GM18951 (cell line): Measurements from ENCODE around the gene MPP2.

Experiments
- POLR2A ChIP-seq: IDR thresholded peaks from 4 replicates; pipeline ENCODE4 v1.6.1; 2011; ENCODE audit warnings: mild to moderate bottlenecking; ENCODE audit not compliant: insufficient read length, insufficient read depth; ENCODE audit errors: extremely low read depth
- in situ Hi-C: fragments of 300-500 bp; cut with MboI; formaldehyde crosslinking; loops from one replicate; pipeline ENCODE4 v1.12.0; 2022; ENCODE audit warnings: low sequenced_read_pairs, mixed read lengths, inconsistent platforms; ENCODE audit not compliant: unreplicated experiment

The MPP2 gene

DNA sequence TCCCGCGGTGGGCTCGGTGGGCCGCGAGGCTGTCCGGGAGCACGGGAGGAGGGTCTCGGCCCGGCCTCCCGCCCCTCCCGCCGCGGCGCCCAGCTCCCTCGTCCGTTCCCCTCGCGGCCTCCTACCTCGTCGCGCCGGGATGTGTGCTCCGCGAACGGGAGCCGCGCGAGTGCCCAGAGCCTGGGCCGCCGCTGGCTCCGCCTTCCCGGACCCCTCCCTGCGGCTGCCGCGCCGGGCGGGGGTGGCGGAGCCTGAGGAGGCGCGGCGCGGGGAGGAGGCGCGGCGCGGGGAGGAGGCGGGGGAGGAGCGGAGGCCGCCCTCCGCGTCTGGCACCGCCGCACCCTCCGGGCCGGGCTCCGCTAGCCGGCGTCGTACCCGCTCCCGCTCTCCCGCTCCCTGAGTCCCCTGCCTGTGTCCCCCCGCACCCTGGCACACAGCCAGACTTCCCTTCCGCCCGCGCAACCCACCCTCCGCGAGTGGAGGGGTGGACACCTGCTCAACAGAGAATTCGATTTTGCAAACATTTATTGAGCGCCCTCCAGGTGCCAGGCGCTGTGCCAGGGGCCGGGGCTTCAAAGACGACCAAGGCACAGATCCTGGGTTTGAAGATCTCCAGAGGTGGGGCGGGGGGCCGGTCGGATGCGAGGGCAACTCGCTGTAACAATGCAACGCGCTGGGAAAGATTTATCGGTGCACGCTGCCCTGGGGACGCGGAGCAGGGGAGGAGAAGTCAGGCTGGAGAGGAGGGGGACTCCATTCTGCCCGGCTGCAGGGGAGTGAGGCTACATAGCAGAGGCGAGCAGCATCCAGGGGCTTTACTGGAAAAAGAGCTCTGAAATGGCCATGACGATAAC is 74.1 kb downstream of the MPP2 start, which contains the start of gene MPP3:
Gene MPP3, minus strand, starts transcription at position 171 of the 854 bp plus-strand sequence. CDS start 1,240 bp downstream, outside the sequence.
- in situ Hi-C loops: no loop called here
- no peak for TF ChIP-seq POLR2A

GRCh38 chr17:43832168-43832975 is 75.0 kb downstream of the MPP2 start:
- TF ChIP-seq POLR2A: no peak
- in situ Hi-C loops: no loop called here

DNA sequence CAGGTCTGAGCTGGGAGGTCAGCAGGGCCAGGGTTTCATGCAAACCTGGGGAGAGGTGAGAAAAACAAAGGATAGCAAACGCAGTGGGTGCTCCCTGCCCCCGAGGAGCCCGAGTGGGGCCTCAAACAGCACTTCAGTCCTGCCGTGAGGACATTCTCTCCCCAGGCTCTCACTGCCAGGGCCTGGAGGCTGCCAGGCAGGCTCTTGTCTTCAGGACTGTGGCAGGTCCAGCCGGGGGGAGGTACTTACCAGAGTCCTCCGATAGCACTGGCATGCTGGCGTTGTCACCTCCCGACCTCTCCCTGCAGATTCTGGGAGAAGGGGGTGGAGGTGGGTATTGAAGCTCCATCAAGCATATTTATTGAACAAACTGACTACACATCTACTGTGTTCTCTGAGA is 75.7 kb downstream of the MPP2 start:
- in situ Hi-C loops: no loop called here
- TF ChIP-seq POLR2A: no peak

GRCh38 chr17:43830510-43831140 is 76.7 kb downstream of the MPP2 start:
- in situ Hi-C loops: no loop called here

DNA sequence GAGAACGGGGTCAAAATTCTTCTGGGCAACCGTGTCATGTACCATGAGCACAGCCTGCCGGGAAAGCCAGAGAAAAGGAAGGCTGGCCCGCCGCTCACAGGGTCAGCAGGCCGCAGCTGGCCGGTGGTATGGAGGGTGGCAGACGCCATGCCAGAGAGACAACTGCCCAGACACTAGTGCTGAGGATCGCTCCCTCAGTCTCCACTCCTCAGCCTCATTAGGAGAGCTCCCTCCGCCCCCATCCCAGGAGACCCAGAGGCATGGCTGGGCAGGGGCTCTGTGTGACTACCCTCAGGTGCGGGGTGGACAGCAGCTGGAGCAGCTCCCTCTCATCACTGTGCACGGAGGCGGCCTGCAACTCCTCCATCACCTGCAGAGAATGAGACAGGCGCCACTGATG is 77.6 kb downstream of the MPP2 start:
- in situ Hi-C loops: no loop called here

More at GRCh38 chr17:43830510-43831140, 76.7 kb downstream of the MPP2 start:
- no peak for TF ChIP-seq POLR2A

DNA sequence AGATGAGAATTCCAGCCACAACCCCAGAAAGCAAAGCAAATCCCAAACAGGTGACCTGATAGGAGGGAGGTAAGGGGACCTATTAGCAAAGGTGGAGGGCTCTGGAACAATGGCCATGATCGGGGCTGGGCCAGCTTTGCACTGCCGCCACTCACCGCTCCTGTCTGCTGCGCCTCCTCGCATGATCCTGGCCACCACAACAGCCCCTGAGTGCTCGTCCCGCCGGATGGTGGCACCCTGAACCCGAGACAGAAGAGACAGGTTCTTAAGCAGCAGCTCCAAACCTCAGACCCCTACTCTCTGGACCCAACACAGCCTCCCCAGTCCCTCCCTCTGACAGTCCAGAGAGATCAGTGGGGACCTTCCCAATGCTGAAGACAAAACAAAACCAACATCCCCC is 79.7 kb downstream of the MPP2 start:
- in situ Hi-C loops: no loop called here
- TF ChIP-seq POLR2A: no peak

More for the DNA sequence above, 77.6 kb downstream of the MPP2 start:
- no peak for TF ChIP-seq POLR2A

GRCh38 chr17:43826206-43826605 is 81.1 kb downstream of the MPP2 start:
- in situ Hi-C loops: no loop called here
- no peak for TF ChIP-seq POLR2A

GRCh38 chr17:43825567-43825966 is 81.8 kb downstream of the MPP2 start:
- in situ Hi-C loops: no loop called here
- no peak for TF ChIP-seq POLR2A
